Endodermal cell (in vitro differentiated cells): Measurements from ENCODE around the gene CCL26. TPM values are rescaled to one million over a fixed set of nuclear protein-coding genes. Genes with fewer than 3 reads are reported as not detected.

Source experiments
- DNase-seq: peaks from one replicate; pipeline ENCODE4 v3.0.0-alpha.2; 2017
- H3K27ac ChIP-seq: 2 replicates; pipeline ENCODE4 v1.5.1; 2013; ENCODE audit warnings: mild to moderate bottlenecking, low read depth, low read length, moderate library complexity
- H3K27me3 ChIP-seq: 2 replicates; pipeline ENCODE4 v1.6.1; 2013; ENCODE audit warnings: mild to moderate bottlenecking, low read length, moderate library complexity; ENCODE audit not compliant: insufficient read depth, control insufficient read depth, poor library complexity, severe bottlenecking
- H3K36me3 ChIP-seq: 2 replicates; pipeline ENCODE4 v1.7.0; 2013; ENCODE audit warnings: mild to moderate bottlenecking, low read length, moderate library complexity; ENCODE audit not compliant: control insufficient read depth, insufficient read depth
- H3K4me1 ChIP-seq: one replicate; pipeline ENCODE4 v1.7.0; 2013; ENCODE audit warnings: low read length; ENCODE audit not compliant: control insufficient read depth, insufficient read depth
- H3K4me3 ChIP-seq: 2 replicates; pipeline ENCODE4 v1.5.1; 2013; ENCODE audit warnings: mild to moderate bottlenecking, low read length, moderate library complexity
- H3K9ac ChIP-seq: 2 replicates; pipeline ENCODE4 v1.6.1; 2013; ENCODE audit warnings: mild to moderate bottlenecking, low read length, moderate library complexity; ENCODE audit not compliant: poor library complexity, severe bottlenecking; ENCODE audit errors: extremely low read depth
- H3K9me3 ChIP-seq: 2 replicates; pipeline ENCODE4 v1.6.1; 2013; ENCODE audit warnings: mild to moderate bottlenecking, low read length, moderate library complexity; ENCODE audit not compliant: control insufficient read depth
- H3K27ac Mint-ChIP-seq: 2 replicates; pipeline ENCODE4 v1.8.0; 2020; ENCODE audit warnings: mixed read lengths
- H3K27me3 Mint-ChIP-seq: 2 replicates; pipeline ENCODE4 v1.8.0; 2021; ENCODE audit warnings: mild to moderate bottlenecking, mixed read lengths; ENCODE audit not compliant: insufficient read depth
- H3K36me3 Mint-ChIP-seq: 2 replicates; pipeline ENCODE4 v1.8.0; 2020; ENCODE audit warnings: low read depth, mixed read lengths
- H3K4me1 Mint-ChIP-seq: 2 replicates; pipeline ENCODE4 v1.8.0; 2020; ENCODE audit warnings: mixed read lengths
- H3K4me3 Mint-ChIP-seq: 2 replicates; pipeline ENCODE4 v1.8.0; 2020; ENCODE audit warnings: mild to moderate bottlenecking, moderate library complexity, mixed read lengths
- H3K9me3 Mint-ChIP-seq: 2 replicates; pipeline ENCODE4 v1.8.0; 2020; ENCODE audit warnings: mild to moderate bottlenecking, mixed read lengths
- WGBS, 2 experiments: methylation state at CpG; one replicate each; pipeline versions ENCODE4 v1.1.5 to v1.1.7; 2013; ENCODE audit warnings: missing lambda C conversion rate in 2 of 2, mixed read lengths in 1 of 2; ENCODE audit not compliant: insufficient coverage in 1 of 2, insufficient read length in 1 of 2; 5-methylcytosine and 5-hydroxymethylcytosine counted together
- long read RNA-seq, 4 experiments: library from polyadenylated mRNA in 2 of 4; library from RNA in 1 of 4; library from capped mRNA in 1 of 4; stranded (forward) in 3 of 4; unstranded in 1 of 4; transcript quantifications; one replicate each; pipeline ENCODE4 v2.0.0, GENCODE V29; 2020 to 2021; ENCODE audit warnings: inconsistent platforms in 1 of 4
- polyA plus RNA-seq, 2 experiments: library from polyadenylated mRNA; stranded (reverse); fragments of 50-300 nt; gene quantifications; one replicate each; pipeline ENCODE4 v1.2.3, GENCODE V29; 2013
- total RNA-seq, 2 donors: library from RNA; stranded (reverse); fragmentation: NEBNext Ultra II Directional in 1 of 2; extraction: Animal tissue kit (Norgen Biotek cat#: 25700) in 1 of 2; gene quantifications; 2 replicates in 1 of 2; 3 replicates in 1 of 2; pipeline ENCODE4 v1.2.1, GENCODE V29; 2021
- TF ChIP-seq, protein P1 (sequence below): fragments of 200-600 bp; sonication (generic); conservative IDR thresholded peaks from 2 replicates; pipeline ENCODE4 v1.5.0; 2021; ENCODE audit warnings: antibody characterized with exemption, mild to moderate bottlenecking

CCL26 gene, protein sequence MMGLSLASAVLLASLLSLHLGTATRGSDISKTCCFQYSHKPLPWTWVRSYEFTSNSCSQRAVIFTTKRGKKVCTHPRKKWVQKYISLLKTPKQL
- total RNA-seq = 1 to 10 TPM; 1.2 to 2.9 TPM
- polyA plus RNA-seq (2013, experiment 1 of 2) = 1.2 TPM
- polyA plus RNA-seq (2013, experiment 2 of 2) = not detected
- long read RNA-seq, experiment 1, partial matches to known transcripts = 0 of 1 reads
- long read RNA-seq, experiment 1, other reads (novel, unspliced or antisense) = 1 of 1 reads
- long read RNA-seq, experiment 2, partial matches to known transcripts = 0 of 1 reads
- long read RNA-seq, experiment 2, other reads (novel, unspliced or antisense) = 1 of 1 reads
- long read RNA-seq, experiment 3, partial matches to known transcripts = 0 of 1 reads
- long read RNA-seq, experiment 3, other reads (novel, unspliced or antisense) = 1 of 1 reads
- long read RNA-seq, experiment 4 = 0 reads

DNA sequence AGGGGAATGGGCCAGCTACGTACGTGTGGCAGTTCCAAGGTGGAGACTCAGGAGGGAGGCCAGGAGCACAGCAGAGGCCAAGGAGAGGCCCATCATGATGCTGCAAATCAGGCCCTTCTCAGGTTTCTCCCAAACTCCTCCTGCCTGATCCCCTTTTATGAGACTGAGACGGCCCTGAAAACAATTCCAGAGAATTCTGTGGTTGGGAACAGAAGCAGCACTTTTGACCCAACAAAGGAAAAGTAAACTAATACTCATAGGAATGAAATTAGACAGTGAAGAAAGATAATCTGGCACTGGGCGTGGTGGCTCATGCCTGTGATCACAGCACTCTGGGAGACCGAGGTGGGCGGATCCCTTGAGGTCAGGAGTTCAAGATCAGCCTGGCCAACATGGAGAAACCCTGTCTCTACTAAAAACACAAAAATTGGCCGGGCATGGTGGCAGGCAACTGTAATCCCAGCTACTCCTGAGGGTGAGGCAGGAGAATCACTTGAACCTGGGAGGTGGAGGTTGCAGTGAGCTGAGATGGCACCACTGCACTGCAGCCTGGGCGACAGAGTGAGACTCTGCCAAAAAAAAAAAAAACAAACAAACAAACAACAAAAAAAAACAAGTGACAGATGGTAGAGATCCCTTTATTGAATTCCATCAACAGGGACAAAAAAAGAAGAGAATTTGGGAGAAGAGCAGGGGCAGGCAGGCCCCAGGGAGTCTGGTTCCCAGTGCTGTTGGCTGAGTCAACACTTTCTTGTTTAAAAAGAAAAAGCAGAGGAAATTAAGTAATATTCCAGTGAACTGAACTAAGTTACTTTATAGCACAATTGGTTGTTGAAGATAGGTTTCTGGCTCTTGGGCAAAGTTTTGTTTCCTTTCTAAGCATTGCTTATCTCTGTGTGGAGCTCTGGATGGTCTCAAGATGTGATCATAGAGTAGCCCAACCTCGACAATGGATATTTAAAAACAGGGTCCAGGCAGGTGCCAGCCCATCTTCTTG lies at the start of gene CCL26:
CCL26 (minus strand) TSS at position 131 of the 997 bp plus-strand sequence; CDS start at position 96, 35 bp downstream.
- no peaks in the 10 kb centered on the region for H3K36me3 Mint-ChIP-seq
- no peaks in the 10 kb centered on the region for H3K27me3 ChIP-seq
- 89 to 94% methylated on average over 3 to 8 of the region's 9 CpGs for WGBS, 2 experiments

DNA sequence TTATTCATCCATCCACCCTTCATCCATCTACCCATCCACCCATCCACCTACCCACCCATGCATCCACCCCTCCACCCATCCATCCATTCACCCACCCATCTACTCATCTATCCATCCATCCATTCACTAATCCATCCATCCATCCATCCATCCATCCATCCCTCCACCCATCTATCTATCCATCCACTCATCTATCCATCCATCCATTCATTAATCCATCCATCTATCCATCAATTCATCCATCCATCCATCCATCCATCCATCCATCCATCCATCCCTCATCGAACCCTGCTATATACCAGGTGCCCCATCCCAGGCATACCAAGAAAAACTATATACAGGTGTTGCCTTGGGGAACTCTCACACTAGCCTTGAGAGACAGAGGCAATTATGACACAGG lies 48.7 kb upstream of the CCL26 start:
- Histone ChIP-seq H3K27me3 (peaks cover 23% of the 10 kb centered on the region), H3K9me3 (no peaks in the 10 kb centered on the region), H3K27ac (no peak overlapping the region), H3K9ac (no peak overlapping the region), H3K4me1 (no peaks in the 10 kb centered on the region), H3K4me3 (no peak overlapping the region), H3K36me3 (no peaks in the 10 kb centered on the region)
- peaks cover 73% of the 10 kb centered on the region for H3K27me3 Mint-ChIP-seq
- TF ChIP-seq, protein P1, sequence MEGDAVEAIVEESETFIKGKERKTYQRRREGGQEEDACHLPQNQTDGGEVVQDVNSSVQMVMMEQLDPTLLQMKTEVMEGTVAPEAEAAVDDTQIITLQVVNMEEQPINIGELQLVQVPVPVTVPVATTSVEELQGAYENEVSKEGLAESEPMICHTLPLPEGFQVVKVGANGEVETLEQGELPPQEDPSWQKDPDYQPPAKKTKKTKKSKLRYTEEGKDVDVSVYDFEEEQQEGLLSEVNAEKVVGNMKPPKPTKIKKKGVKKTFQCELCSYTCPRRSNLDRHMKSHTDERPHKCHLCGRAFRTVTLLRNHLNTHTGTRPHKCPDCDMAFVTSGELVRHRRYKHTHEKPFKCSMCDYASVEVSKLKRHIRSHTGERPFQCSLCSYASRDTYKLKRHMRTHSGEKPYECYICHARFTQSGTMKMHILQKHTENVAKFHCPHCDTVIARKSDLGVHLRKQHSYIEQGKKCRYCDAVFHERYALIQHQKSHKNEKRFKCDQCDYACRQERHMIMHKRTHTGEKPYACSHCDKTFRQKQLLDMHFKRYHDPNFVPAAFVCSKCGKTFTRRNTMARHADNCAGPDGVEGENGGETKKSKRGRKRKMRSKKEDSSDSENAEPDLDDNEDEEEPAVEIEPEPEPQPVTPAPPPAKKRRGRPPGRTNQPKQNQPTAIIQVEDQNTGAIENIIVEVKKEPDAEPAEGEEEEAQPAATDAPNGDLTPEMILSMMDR = no peak
- H3K4me1 Mint-ChIP-seq = no peaks in the 10 kb centered on the region
- no peak for DNase-seq
- H3K9me3 Mint-ChIP-seq = no peaks in the 10 kb centered on the region
- no peaks in the 10 kb centered on the region for H3K36me3 Mint-ChIP-seq
- H3K4me3 Mint-ChIP-seq = no peak overlapping the region
- WGBS, 2 experiments = 62 to 100% methylated on average over 1 of the region's 1 CpG
- no peak overlapping the region for H3K27ac Mint-ChIP-seq

More for the DNA sequence above, at the start of gene CCL26:
- no peaks in the 10 kb centered on the region for H3K4me1 ChIP-seq
- H3K4me3 ChIP-seq = no peak within 1 kb of the TSS
- Mint-ChIP-seq H3K4me1 (peaks cover 15% of the 10 kb centered on the region), H3K27me3 (no peaks in the 10 kb centered on the region), H3K9me3 (peaks cover 3% of the 10 kb centered on the region), H3K27ac (peak within 1 kb of the TSS; percentile 28), H3K4me3 (no peak within 1 kb of the TSS)
- H3K9me3 ChIP-seq = no peaks in the 10 kb centered on the region
- H3K36me3 ChIP-seq = no peaks in the 10 kb centered on the region
- no peak for DNase-seq
- no peak within 1 kb of the TSS for H3K9ac ChIP-seq
- H3K27ac ChIP-seq = no peak within 1 kb of the TSS
- TF ChIP-seq, protein P1 = no peak

DNA sequence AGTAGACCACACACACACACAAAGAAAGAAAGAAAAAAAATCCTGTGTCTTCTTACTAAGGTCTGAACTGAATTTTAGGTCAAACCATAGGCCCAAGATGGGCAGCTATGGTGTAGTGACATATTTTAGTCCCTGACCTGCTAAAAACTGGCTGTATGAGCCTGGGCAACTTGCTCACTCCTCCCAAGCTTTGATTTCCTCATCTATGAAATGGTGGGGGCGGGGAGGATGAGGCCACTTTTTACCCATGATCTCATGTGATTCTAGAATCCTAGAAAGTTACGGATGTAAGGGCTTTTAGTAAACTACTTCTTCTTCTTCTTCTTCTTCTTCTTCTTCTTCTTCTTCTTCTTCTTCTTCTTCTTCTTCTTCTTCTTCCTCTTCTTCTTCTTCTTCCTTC lies 47.7 kb upstream of the CCL26 start:
- Histone ChIP-seq H3K4me1 (no peaks in the 10 kb centered on the region), H3K27me3 (peaks cover 33% of the 10 kb centered on the region), H3K27ac (no peak overlapping the region), H3K36me3 (no peaks in the 10 kb centered on the region), H3K9me3 (no peaks in the 10 kb centered on the region), H3K4me3 (no peak overlapping the region), H3K9ac (no peak overlapping the region)
- no peak overlapping the region for H3K4me3 Mint-ChIP-seq
- DNase-seq = no peak
- H3K9me3 Mint-ChIP-seq = no peaks in the 10 kb centered on the region
- H3K36me3 Mint-ChIP-seq = no peaks in the 10 kb centered on the region
- TF ChIP-seq, protein P1 = no peak
- H3K27me3 Mint-ChIP-seq = peaks cover 75% of the 10 kb centered on the region
- 80 to 93% methylated on average over 2 of the region's 2 CpGs for WGBS, 2 experiments
- H3K4me1 Mint-ChIP-seq = no peaks in the 10 kb centered on the region
- H3K27ac Mint-ChIP-seq = no peak overlapping the region
